GM06990 (cell line): ENCODE results near the gene TSPAN9.

Experiments
- DNase-seq: peaks from one replicate; pipeline ENCODE4 v3.0.0-alpha.2; 2011; ENCODE audit not compliant: insufficient read length; ENCODE audit errors: extremely low read depth
- H3K27me3 ChIP-seq: replicated peaks from 2 replicates; pipeline ENCODE4 v1.6.0; 2011; ENCODE audit warnings: low read length; ENCODE audit not compliant: control insufficient read depth, insufficient read depth
- H3K36me3 ChIP-seq: 2 replicates; pipeline ENCODE4 v1.5.1; 2011; ENCODE audit warnings: low read length; ENCODE audit not compliant: control insufficient read depth, insufficient read depth
- H3K4me3 ChIP-seq: replicated peaks from 2 replicates; pipeline ENCODE4 v1.5.1; 2011; ENCODE audit warnings: low read depth, mild to moderate bottlenecking, control low read depth, low read length
- TF ChIP-seq, protein P1 (sequence below): IDR thresholded peaks from 2 replicates; pipeline ENCODE4 v1.5.1; 2011; ENCODE audit warnings: low read length, control low read depth, mild to moderate bottlenecking, inconsistent platforms; ENCODE audit not compliant: insufficient read depth, poor library complexity, severe bottlenecking

Gene TSPAN9

DNA sequence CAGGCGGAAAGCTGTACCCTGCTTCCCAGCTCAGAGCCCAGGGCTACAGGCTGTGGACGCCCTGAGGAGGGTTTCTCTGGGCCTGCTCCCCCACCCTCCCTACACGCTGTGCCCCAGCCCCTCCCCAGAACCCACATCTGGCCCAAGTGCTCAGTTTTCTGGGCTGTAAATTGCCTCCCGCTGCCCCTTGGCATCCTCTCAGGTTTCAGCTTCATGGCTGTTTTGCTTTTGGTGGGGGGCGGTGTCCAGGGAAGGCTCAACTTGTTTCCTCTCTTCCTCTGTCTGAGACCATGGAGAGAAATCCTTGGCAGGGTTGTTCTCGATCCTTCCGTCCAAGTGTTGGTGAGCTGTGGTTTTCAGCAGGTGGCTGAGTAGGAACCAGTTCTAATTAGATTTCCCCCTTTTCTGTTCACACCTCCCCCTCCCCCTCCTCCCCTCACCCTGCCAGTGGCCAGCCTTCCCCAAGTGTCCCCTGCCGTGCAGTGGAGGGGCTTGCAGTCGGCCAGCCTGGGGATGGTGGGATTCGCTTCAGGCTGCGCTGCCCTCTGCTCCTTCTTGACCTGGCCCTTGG lies 61.8 kb downstream of the TSPAN9 start:
- H3K27me3 ChIP-seq: no peaks in the 10 kb centered on the region; the same call in none of the 2 replicates
- no peaks in the 10 kb centered on the region for H3K36me3 ChIP-seq
- TF ChIP-seq, protein P1, sequence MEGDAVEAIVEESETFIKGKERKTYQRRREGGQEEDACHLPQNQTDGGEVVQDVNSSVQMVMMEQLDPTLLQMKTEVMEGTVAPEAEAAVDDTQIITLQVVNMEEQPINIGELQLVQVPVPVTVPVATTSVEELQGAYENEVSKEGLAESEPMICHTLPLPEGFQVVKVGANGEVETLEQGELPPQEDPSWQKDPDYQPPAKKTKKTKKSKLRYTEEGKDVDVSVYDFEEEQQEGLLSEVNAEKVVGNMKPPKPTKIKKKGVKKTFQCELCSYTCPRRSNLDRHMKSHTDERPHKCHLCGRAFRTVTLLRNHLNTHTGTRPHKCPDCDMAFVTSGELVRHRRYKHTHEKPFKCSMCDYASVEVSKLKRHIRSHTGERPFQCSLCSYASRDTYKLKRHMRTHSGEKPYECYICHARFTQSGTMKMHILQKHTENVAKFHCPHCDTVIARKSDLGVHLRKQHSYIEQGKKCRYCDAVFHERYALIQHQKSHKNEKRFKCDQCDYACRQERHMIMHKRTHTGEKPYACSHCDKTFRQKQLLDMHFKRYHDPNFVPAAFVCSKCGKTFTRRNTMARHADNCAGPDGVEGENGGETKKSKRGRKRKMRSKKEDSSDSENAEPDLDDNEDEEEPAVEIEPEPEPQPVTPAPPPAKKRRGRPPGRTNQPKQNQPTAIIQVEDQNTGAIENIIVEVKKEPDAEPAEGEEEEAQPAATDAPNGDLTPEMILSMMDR: no peak
- no peak overlapping the region for H3K4me3 ChIP-seq
- DNase-seq: no peak

DNA sequence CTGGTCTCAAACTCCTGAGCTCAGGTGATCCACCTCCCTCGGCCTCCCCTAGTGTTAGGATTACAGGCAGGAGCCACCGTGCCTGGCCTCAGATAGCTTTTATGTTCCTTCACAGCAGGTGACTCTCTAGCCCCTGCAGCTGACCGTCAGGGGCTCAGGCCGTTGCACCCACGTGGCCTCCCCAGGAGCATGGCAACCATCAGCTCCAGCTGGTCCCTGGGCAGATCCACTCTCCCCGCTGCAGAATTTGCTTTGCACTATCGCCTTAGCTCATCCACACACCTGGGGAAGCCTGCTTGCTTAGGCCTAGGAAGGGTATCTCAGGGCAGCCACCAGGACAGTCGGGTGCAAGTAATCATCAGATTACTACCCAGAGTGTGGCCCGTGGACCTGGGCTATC lies 62.6 kb downstream of the TSPAN9 start:
- DNase-seq: no peak
- TF ChIP-seq, protein P1: no peak
- Histone ChIP-seq H3K4me3 (no peak overlapping the region), H3K27me3 (no peaks in the 10 kb centered on the region; the same call in none of the 2 replicates), H3K36me3 (no peaks in the 10 kb centered on the region)

DNA sequence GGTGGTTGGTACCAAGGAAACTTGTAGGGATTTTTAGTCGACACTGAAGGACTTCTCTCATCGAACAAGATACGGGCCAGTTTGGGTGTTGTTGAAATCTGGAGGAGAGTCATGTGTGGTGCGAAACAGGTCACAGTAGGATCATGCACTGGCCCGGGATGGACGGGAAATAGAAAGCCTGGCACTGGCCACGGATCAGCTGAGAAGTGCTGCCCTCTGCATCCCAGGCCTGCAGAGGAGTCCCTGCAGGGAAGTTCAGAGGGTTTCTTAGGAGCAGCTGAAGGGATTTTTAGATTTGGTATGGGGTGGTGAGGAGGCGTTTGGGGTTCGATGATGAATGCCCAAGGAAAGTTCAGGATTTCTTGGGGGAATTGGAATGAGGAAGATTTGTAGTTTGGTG lies 63.1 kb downstream of the TSPAN9 start:
- no peak for DNase-seq
- TF ChIP-seq, protein P1: no peak
- no peaks in the 10 kb centered on the region; the same call in none of the 2 replicates for H3K27me3 ChIP-seq
- no peaks in the 10 kb centered on the region for H3K36me3 ChIP-seq
- H3K4me3 ChIP-seq: no peak overlapping the region

DNA sequence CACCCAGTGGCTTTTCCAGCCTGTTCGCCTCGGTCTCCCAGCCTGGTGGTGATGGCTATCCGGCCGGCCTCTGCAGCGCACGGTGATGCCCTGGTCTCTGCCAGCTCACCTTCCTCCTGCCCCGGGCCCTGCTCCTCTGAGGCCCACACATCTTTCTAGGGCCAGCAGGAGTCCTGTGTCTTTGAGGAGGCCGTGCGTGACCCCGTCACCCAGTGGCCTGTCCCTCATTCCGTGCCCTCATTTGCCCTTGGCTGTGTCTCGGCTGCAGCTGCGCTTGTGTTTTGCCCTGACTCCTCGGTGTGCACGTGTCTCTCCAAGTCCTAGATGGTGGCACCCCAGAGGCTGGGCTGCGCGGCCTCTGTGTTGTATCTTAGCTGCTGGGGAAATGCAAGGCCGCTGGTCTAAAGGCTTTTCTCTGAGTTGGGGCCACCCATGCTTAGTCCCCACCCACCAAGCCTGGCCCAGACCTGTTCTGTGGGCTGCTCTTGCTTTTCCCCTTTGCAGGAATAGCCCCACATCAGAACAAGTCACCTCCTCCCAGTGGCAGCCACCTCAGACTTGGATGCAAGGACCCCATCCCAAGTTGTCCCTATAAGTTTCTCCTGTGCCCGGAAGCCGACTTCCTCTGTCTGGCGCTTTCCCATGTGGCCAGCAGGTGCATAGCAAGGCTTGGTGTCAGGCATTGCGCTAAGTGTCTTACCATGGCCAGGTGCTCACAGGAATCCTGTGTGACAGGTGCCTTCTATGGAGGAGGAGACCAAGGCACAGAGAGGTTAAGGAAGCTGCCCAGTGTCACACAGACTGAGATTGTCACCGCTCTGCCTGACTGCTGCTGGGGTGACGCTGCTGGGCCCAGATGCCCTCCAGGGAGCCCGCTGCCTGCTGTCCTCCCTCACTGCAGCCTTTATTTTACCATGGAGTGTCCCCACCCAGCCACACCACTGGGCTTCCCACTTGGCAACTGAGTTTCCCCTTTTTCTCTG lies 64.5 kb downstream of the TSPAN9 start:
- H3K36me3 ChIP-seq: no peaks in the 10 kb centered on the region
- H3K27me3 ChIP-seq: peaks cover 1% of the 10 kb centered on the region
- TF ChIP-seq, protein P1: no peak
- H3K4me3 ChIP-seq: no peak overlapping the region
- DNase-seq: no peak

DNA sequence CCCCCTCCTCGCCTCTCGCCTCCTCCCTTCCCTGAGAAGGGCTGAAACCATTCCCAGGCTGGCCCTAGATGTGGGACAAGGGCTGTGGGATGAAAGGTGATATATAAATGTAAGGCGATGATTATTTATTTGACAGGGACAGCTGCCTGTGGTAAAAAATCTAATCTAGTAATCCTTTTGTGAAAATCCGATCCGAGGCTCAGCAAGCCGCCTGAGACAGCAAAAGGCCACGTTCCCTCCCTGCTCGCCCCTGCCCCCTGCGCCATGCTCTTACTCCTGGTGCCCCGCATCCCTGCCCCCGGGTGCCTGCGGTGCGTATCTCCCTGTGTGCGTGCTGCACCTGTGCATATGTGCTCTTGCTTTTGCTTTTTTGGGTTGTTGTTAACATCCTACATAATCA lies 65.2 kb downstream of the TSPAN9 start:
- H3K27me3 ChIP-seq: peaks cover 1% of the 10 kb centered on the region
- no peak for DNase-seq
- no peaks in the 10 kb centered on the region for H3K36me3 ChIP-seq
- TF ChIP-seq, protein P1: no peak
- no peak overlapping the region for H3K4me3 ChIP-seq
